ENCODE measurements around the gene PANK1. TPM values are rescaled to one million over a fixed set of nuclear protein-coding genes. Genes with fewer than 3 reads are reported as not detected.

Gene PANK1
- total and polyA plus RNA-seq, 2 of the 8 experiments (the other 6 are each of a cell fraction or from before 2014, with no cell fraction given), result 18.5 to 40.4 TPM

- 88% methylated on average over 2 of the region's 2 CpGs; no CpG with 5 or more reads in 1 of the 2 experiments for WGBS, 2 experiments (ENCODE audit: extremely low coverage in 1 of 2, insufficient coverage in 1 of 2, insufficient read length in 1 of 2, insufficient replicate concordance in 2 of 2, low coverage in 1 of 2, low lambda C conversion rate in 2 of 2, missing lambda C conversion rate in 1 of 2)
- FAIRE-seq, result no peak
- H2BK12ac ChIP-seq (ENCODE audit: low read depth, low read length), result no peak overlapping the region
- TF ChIP-seq JUND (IDR thresholded peaks at IDR 0.05; ENCODE audit: low read length) (no peak), POLR2AphosphoS5 (IDR thresholded peaks at IDR 0.05; ENCODE audit: low read depth, low read length) (no peak), RNF2 (IDR thresholded peaks at IDR 0.05; ENCODE audit: borderline replicate concordance, low read depth, low read length, missing control alignments, poor library complexity, severe bottlenecking) (no peak), RAD21 (IDR thresholded peaks at IDR 0.05 in 1 of 2, conservative IDR thresholded peaks at IDR 0.05 in 1 of 2; ENCODE audit: low read depth in 2 of 2, low read length in 2 of 2) (no peak), TCF12 (IDR thresholded peaks at IDR 0.05; ENCODE audit: low read depth, low read length) (no peak), CHD1 (IDR thresholded peaks at IDR 0.05; ENCODE audit: low read depth, low read length) (no peak), CBX8 (IDR thresholded peaks at IDR 0.05; ENCODE audit: borderline replicate concordance, low read depth, low read length) (no peak), E2F6 (IDR thresholded peaks at IDR 0.05) (no peak), YY1 (IDR thresholded peaks at IDR 0.05; ENCODE audit: low read depth, low read length) (no peak), GTF2F1 (IDR thresholded peaks at IDR 0.05; ENCODE audit: borderline replicate concordance, low read depth, low read length) (no peak), CTBP2 (IDR thresholded peaks at IDR 0.05; ENCODE audit: borderline replicate concordance, insufficient read depth, insufficient read length, low read length) (no peak), TEAD4 (IDR thresholded peaks at IDR 0.05; ENCODE audit: low read depth, low read length) (no peak), SIRT6 (IDR thresholded peaks at IDR 0.05; ENCODE audit: low read length) (no peak), TAF1 (IDR thresholded peaks at IDR 0.05; ENCODE audit: low read depth, low read length) (no peak)
These were observed 17.6 kb upstream of the PANK1 start for GRCh38 chr10:89662596-89662995.

More at GRCh38 chr10:89662596-89662995, 17.6 kb upstream of the PANK1 start:
- no peak overlapping the region for H2AFZ ChIP-seq (ENCODE audit: low read length)
- CTCF ChIA-PET (ENCODE audit: partially characterized antibody), result interaction anchor here (1.1 to 2.3 kb wide), 3 partner anchors 10 to 1025 kb away, joined by 3 to 8 read pairs (median 3); partner anchors contain the start of gene KIF20B
- no peak overlapping the region for H2AK5ac ChIP-seq (ENCODE audit: low read depth, low read length)
- no peak overlapping the region for H3K4me3 ChIP-seq (ENCODE audit: extremely low read depth in 1 of 4, insufficient read depth in 2 of 4, low read depth in 3 of 4, low read length in 4 of 4)
- no peak overlapping the region for H3K18ac ChIP-seq (ENCODE audit: extremely low read depth, low read length)
- no peak for DNase-seq (ENCODE audit: low read depth in 1 of 2, low spot score in 2 of 2)
- H3K79me1 ChIP-seq (ENCODE audit: low read depth, low read length), result no peaks in the 10 kb centered on the region
- H3K4me1 ChIP-seq (replicated peaks in 1 of 4; ENCODE audit: control insufficient read depth in 3 of 4, insufficient read depth in 4 of 4, low read length in 3 of 4), result no peaks in the 10 kb centered on the region
- H3K27ac ChIP-seq (ENCODE audit: low read depth, low read length), result no peak overlapping the region
- no peak overlapping the region for H4K8ac ChIP-seq (ENCODE audit: extremely low read depth, insufficient read depth, low read length)
- H4K5ac ChIP-seq (ENCODE audit: insufficient read length, low read depth, low read length), result no peak overlapping the region
- no peak overlapping the region for H3K14ac ChIP-seq (ENCODE audit: insufficient read length)
- H3K36me3 ChIP-seq (ENCODE audit: control insufficient read depth in 2 of 4, insufficient read depth in 4 of 4, low read length in 3 of 4), result no peaks in the 10 kb centered on the region
- no peaks in the 10 kb centered on the region for H3K79me2 ChIP-seq (ENCODE audit: control insufficient read depth in 1 of 2, insufficient read depth in 2 of 2, low read length in 2 of 2)
- H3K27me3 ChIP-seq (replicated peaks in 1 of 4; ENCODE audit: control insufficient read depth in 3 of 4, extremely low read depth in 1 of 4, insufficient read depth in 3 of 4, low read length in 3 of 4), result no peaks in the 10 kb centered on the region
- H2BK15ac ChIP-seq (ENCODE audit: low read length), result no peak overlapping the region
- no peak overlapping the region for H3K4me2 ChIP-seq (ENCODE audit: insufficient read depth in 1 of 2, low read depth in 2 of 2, low read length in 2 of 2)
- no peaks in the 10 kb centered on the region for H4K20me1 ChIP-seq (replicated peaks in 1 of 2; ENCODE audit: control insufficient read depth in 1 of 2, insufficient read depth in 2 of 2, low read length in 2 of 2)
- H3K23ac ChIP-seq (ENCODE audit: insufficient read length), result no peak overlapping the region
- H3K9me3 ChIP-seq (ENCODE audit: insufficient read depth in 2 of 2, low read depth in 1 of 2, low read length in 1 of 2), result no peaks in the 10 kb centered on the region
- no peak overlapping the region for H3K9ac ChIP-seq (replicated peaks in 1 of 4; ENCODE audit: extremely low read depth in 1 of 4, low read depth in 3 of 4, low read length in 3 of 4)
- H3K56ac ChIP-seq (replicated peaks; ENCODE audit: insufficient read length, low read depth, low read length), result no peak overlapping the region
- no peaks in the 10 kb centered on the region for H3K23me2 ChIP-seq (ENCODE audit: low read depth, low read length)
- no peak overlapping the region for H2BK20ac ChIP-seq (ENCODE audit: low read length)
- H2BK120ac ChIP-seq (replicated peaks; ENCODE audit: low read depth, low read length), result no peak overlapping the region
- H3K4ac ChIP-seq (replicated peaks; ENCODE audit: insufficient read length, low read depth, low read length), result no peak overlapping the region
- H4K91ac ChIP-seq (replicated peaks; ENCODE audit: insufficient read length, low read length), result no peak overlapping the region
- no peak overlapping the region for H2BK5ac ChIP-seq (ENCODE audit: low read depth, low read length)
- POLR2A ChIA-PET (ENCODE audit: partially characterized antibody), result interaction anchor here (0.6 to 1.6 kb wide), 4 partner anchors 16 to 621 kb away, joined by 3 to 6 read pairs (median 4); partner anchors contain the start of gene KIF20B

All from H1 (cell line).